Suprapubic skin (tissue), 4 donors: ENCODE measurements around the gene CBFA2T3.

Source experiments
- CTCF ChIP-seq, 2 donors: fragments of 200-600 bp in 1 of 2; fragments of 450-650 bp in 1 of 2; sonication (generic) in 1 of 2; IDR thresholded peaks; one replicate each; pipeline ENCODE4 v1.5.1; 2016 to 2019; ENCODE audit warnings: antibody characterized with exemption in 2 of 2, mild to moderate bottlenecking in 1 of 2, moderate library complexity in 1 of 2
- POLR2A ChIP-seq, 2 donors: fragments of 450-650 bp; IDR thresholded peaks; one replicate each; pipeline ENCODE4 v1.6.1; 2017; ENCODE audit warnings: antibody characterized with exemption in 2 of 2, mild to moderate bottlenecking in 2 of 2, moderate library complexity in 2 of 2
- POLR2AphosphoS5 ChIP-seq, 3 donors: sonication (generic); formaldehyde crosslinking; IDR thresholded peaks; one replicate each; pipeline ENCODE4 v1.6.1; 2017; ENCODE audit warnings: antibody characterized with exemption in 3 of 3

GRCh38 chr16:88884569-88885271 lies 92.3 kb downstream of the CBFA2T3 start:
- TF ChIP-seq POLR2AphosphoS5 (IDR thresholded peaks at IDR 0.05) (no peak), CTCF (IDR thresholded peaks at IDR 0.05) (no peak), POLR2A (IDR thresholded peaks at IDR 0.05) (no peak)
